Ishikawa (cell line): ENCODE measurements around the gene TMED8.

ENCODE experiments used
- EP300 ChIP-seq: IDR thresholded peaks from 2 replicates; pipeline ENCODE4 v1.6.1; 2012; ENCODE audit warnings: borderline replicate concordance
- RAD21 ChIP-seq: IDR thresholded peaks from 2 replicates; pipeline ENCODE4 v1.6.1; 2012; ENCODE audit warnings: low read depth
- TF ChIP-seq, protein P1 (sequence below): IDR thresholded peaks from 2 replicates; pipeline ENCODE4 v1.6.1; 2012
- TF ChIP-seq, protein P2 (sequence below): IDR thresholded peaks from 2 replicates; pipeline ENCODE4 v1.6.1; 2012; ENCODE audit warnings: low read depth, mild to moderate bottlenecking

DNA sequence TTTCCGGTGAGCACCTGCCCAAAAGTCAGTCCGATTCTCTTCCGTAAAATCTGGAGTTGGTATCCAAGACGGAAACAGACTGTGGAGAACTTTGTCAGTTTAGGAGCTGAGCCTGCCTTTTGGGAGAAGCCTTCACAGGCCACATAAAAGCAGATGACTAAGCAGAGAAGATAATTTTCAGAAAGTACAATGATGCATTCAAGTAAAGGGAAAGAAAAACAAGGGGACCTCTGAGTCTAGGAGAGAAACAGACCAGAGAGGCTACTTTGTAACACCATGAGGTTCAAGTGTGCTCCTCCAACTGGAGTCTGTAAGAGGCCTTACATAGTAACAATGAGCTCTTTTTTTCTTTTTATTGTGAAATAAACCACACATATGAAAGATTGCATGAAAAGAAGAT is 21.1 kb downstream of the TMED8 start:
- TF ChIP-seq, protein P1, sequence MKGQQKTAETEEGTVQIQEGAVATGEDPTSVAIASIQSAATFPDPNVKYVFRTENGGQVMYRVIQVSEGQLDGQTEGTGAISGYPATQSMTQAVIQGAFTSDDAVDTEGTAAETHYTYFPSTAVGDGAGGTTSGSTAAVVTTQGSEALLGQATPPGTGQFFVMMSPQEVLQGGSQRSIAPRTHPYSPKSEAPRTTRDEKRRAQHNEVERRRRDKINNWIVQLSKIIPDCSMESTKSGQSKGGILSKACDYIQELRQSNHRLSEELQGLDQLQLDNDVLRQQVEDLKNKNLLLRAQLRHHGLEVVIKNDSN: no peak
- TF ChIP-seq EP300 (no peak), RAD21 (no peak)
- TF ChIP-seq, protein P2, sequence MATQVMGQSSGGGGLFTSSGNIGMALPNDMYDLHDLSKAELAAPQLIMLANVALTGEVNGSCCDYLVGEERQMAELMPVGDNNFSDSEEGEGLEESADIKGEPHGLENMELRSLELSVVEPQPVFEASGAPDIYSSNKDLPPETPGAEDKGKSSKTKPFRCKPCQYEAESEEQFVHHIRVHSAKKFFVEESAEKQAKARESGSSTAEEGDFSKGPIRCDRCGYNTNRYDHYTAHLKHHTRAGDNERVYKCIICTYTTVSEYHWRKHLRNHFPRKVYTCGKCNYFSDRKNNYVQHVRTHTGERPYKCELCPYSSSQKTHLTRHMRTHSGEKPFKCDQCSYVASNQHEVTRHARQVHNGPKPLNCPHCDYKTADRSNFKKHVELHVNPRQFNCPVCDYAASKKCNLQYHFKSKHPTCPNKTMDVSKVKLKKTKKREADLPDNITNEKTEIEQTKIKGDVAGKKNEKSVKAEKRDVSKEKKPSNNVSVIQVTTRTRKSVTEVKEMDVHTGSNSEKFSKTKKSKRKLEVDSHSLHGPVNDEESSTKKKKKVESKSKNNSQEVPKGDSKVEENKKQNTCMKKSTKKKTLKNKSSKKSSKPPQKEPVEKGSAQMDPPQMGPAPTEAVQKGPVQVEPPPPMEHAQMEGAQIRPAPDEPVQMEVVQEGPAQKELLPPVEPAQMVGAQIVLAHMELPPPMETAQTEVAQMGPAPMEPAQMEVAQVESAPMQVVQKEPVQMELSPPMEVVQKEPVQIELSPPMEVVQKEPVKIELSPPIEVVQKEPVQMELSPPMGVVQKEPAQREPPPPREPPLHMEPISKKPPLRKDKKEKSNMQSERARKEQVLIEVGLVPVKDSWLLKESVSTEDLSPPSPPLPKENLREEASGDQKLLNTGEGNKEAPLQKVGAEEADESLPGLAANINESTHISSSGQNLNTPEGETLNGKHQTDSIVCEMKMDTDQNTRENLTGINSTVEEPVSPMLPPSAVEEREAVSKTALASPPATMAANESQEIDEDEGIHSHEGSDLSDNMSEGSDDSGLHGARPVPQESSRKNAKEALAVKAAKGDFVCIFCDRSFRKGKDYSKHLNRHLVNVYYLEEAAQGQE: no peak
